ENCODE results near the gene MS4A15.

GRCh38 chr11:60797846-60798630 lies 41.4 kb downstream of the MS4A15 start:
- TF ChIP-seq ZNF8 (CRISPR knock-in tag; IDR thresholded peaks at IDR 0.05) (no peak), CSRNP3 (CRISPR knock-in tag; IDR thresholded peaks at IDR 0.05) (no peak), ZNF70 (CRISPR knock-in tag; IDR thresholded peaks at IDR 0.05) (no peak), CREB5 (CRISPR knock-in tag; IDR thresholded peaks at IDR 0.05; ENCODE audit: low read depth) (no peak), OSR1 (CRISPR knock-in tag; IDR thresholded peaks at IDR 0.05) (no peak)
